Stimulated activated CD8-positive, alpha-beta memory T cell treated with anti-CD3 and anti-CD28 coated beads, Interleukin-2, amount 100 ng/mL, for 1 hour (primary cell): ENCODE data around the gene PEAK3.
A peak's percentile ranks its signal among the peaks of the same experiment; 100 is the strongest.

Experiments
- DNase-seq, 2 donors: peaks; one replicate each; pipeline ENCODE4 v3.0.0-alpha.2; 2020; ENCODE audit warnings: low read depth in 2 of 2

The PEAK3 gene

GRCh38 chr19:2270423-2271233 lies 11.3 kb downstream of the PEAK3 start:
- peak; percentile 37 to 59 for DNase-seq

GRCh38 chr19:2270157-2270422 lies 11.9 kb downstream of the PEAK3 start:
- DNase-seq = no peak

GRCh38 chr19:2269244-2270156 lies 12.5 kb downstream of the PEAK3 start:
- DNase-seq = peak; percentile 98 to 99

- DNase-seq = no peak
These were observed 13.1 kb downstream of the PEAK3 start for GRCh38 chr19:2268861-2269243.

GRCh38 chr19:2268480-2268830 lies 13.5 kb downstream of the PEAK3 start:
- DNase-seq = no peak

- no peak for DNase-seq
These were observed 15.6 kb downstream of the PEAK3 start for GRCh38 chr19:2266183-2266993.

- DNase-seq = no peak
These were observed 20.4 kb downstream of the PEAK3 start for GRCh38 chr19:2261438-2262172.

- no peak for DNase-seq
These were observed 21.6 kb downstream of the PEAK3 start for GRCh38 chr19:2260341-2260805.

- no peak for DNase-seq
These were observed 22.6 kb downstream of the PEAK3 start for GRCh38 chr19:2259336-2259735.

GRCh38 chr19:2255982-2256685 lies 25.8 kb downstream of the PEAK3 start, which contains the start of gene JSRP1:
JSRP1 (minus strand) TSS chr19:2256417; CDS start chr19:2255314, 1,103 bp downstream.
- no peak for DNase-seq

- DNase-seq = no peak
These were observed 26.7 kb downstream of the PEAK3 start for GRCh38 chr19:2255112-2255845.

- no peak for DNase-seq
These were observed 27.7 kb downstream of the PEAK3 start for GRCh38 chr19:2254064-2254872.

- no peak for DNase-seq
These were observed 28.6 kb downstream of the PEAK3 start for GRCh38 chr19:2253106-2254063.

GRCh38 chr19:2252797-2253105 lies 29.2 kb downstream of the PEAK3 start:
- DNase-seq = no peak

GRCh38 chr19:2252055-2252796 lies 29.7 kb downstream of the PEAK3 start:
- no peak for DNase-seq

GRCh38 chr19:2251106-2252054 lies 30.6 kb downstream of the PEAK3 start:
- no peak for DNase-seq
